Adrenal gland (tissue), 12 donors: ENCODE results near the gene SORBS1. TPM values are rescaled to one million over a fixed set of nuclear protein-coding genes. Genes with fewer than 3 reads are reported as not detected.

Experiments
- DNase-seq, 7 donors: peaks; one replicate each; pipeline ENCODE4 v3.0.0-alpha.2; 2019 to 2020
- H3K27ac ChIP-seq, 5 donors: fragments of 200-600 bp; sonication (generic) in 4 of 5; 1 replicate in 3 of 5; 2 replicates in 2 of 5; pipeline versions ENCODE4 v1.5.1 to v1.8.0; 2016 to 2020; ENCODE audit warnings: mild to moderate bottlenecking in 1 of 5
- H3K27me3 ChIP-seq: fragments of 200-600 bp; 2 replicates; pipeline ENCODE4 v1.8.0; 2021
- H3K36me3 ChIP-seq, 2 donors: fragments of 200-600 bp; replicated peaks in 1 of 2; 1 replicate in 1 of 2; 2 replicates in 1 of 2; pipeline versions ENCODE4 v1.5.1 to v1.8.0; 2018 to 2022
- H3K4me1 ChIP-seq, 2 donors: fragments of 200-600 bp; replicated peaks in 1 of 2; 1 replicate in 1 of 2; 2 replicates in 1 of 2; pipeline versions ENCODE4 v1.5.1 to v1.8.0; 2018 to 2021
- H3K4me3 ChIP-seq, 4 donors: fragments of 200-600 bp; sonication (generic) in 3 of 4; one replicate each; pipeline ENCODE4 v1.5.1; 2016 to 2018
- H3K9me3 ChIP-seq, 3 donors: fragments of 200-600 bp; sonication (generic) in 1 of 3; replicated peaks in 1 of 3; 1 replicate in 2 of 3; 2 replicates in 1 of 3; pipeline versions ENCODE4 v1.5.1 to v1.8.0; 2016 to 2021
- POLR2A ChIP-seq, 2 donors: fragments of 450-650 bp; IDR thresholded peaks; one replicate each; pipeline ENCODE4 v1.6.1; 2017; ENCODE audit warnings: antibody characterized with exemption in 2 of 2, mild to moderate bottlenecking in 2 of 2, moderate library complexity in 1 of 2
- WGBS, 4 donors: extraction: QIAGEN DNeasy Blood & Tissue Kit in 2 of 4; methylation state at CpG; one replicate each; pipeline versions ENCODE4 v1.1.5 to v1.1.7; 2013 to 2017; 5-methylcytosine and 5-hydroxymethylcytosine counted together
- intact Hi-C, 2 donors: fragments of 100-400 bp; cut with DNase I; formaldehyde crosslinking; loops; one replicate each; pipeline versions ENCODE4 v1.14.1 to v1.15.0; 2022 to 2023
- polyA plus RNA-seq, 3 donors: library from polyadenylated mRNA; stranded (reverse); fragments of 200-250 nt in 2 of 3; fragments of 350-450 nt in 1 of 3; fragmentation: Illumina TruSeq in 1 of 3; extraction: RNeasy Lipid Tissue Mini Kit (QIAGEN cat#74804) in 1 of 3; gene quantifications; one replicate each; pipeline ENCODE4 v1.2.3, GENCODE V29; 2013 to 2014
- total RNA-seq, 9 donors: library from RNA; depleted of rRNA in 4 of 9; stranded (reverse); fragments of >200 nt in 4 of 9; fragments of 120-200 nt in 1 of 9; fragmentation: NEBNext Ultra II Directional in 1 of 9; extraction: Animal tissue kit (Norgen Biotek cat#: 25700) in 1 of 9; gene quantifications; one replicate each; pipeline versions ENCODE4 v1.1.0 to v1.2.4, GENCODE V29; 2013 to 2023
- TF ChIP-seq, protein P1 (sequence below), 6 experiments: fragments of 450-650 bp in 4 of 6; fragments of 200-600 bp in 2 of 6; sonication (generic) in 1 of 6; IDR thresholded peaks; 1 replicate in 5 of 6; 2 replicates in 1 of 6; pipeline versions ENCODE4 v1.5.1 to v1.8.0; 2016 to 2021; ENCODE audit warnings: antibody characterized with exemption in 6 of 6, mild to moderate bottlenecking in 2 of 6, moderate library complexity in 1 of 6
- donor health status: healthy with polysubstance abuse.
- donor health status: Bipolar disorder and iron deficiency.
- donor health status: DM: yes; HTN: yes; CAD: no.
- donor health status: DM: no; HTN: no; CAD: no.
- donor health status: DM: no; HTN: no; CAD: no.
- donor health status: DM: yes; HTN: yes; CAD: no.

Gene SORBS1
- total and polyA plus RNA-seq, 12 donors: 9.5 to 43.4 (median 19.0) TPM

DNA sequence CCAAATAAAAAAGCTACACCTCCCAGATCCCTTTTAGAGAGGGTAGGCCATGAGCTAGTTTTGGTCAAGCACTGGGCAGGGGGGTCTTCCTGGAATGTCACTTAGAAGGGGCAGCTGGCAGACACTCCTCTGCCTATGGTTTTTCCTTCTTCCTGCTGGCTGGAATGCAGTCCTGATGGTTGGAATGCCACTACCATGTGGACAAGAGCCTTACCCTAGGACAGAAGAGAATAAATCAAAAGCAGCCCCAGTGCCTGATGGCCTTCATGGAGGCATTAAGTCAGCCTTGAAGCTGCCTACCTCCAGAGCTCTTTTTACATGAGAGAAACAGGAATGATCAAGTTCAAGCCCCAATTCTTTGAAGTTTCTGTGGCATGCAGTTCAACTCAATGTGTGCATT is 43.5 kb upstream of the SORBS1 start:
- no peaks in the 10 kb centered on the region for H3K4me1 ChIP-seq
- intact Hi-C loops: loop anchor here (5.0 kb wide), 2 partner anchors 232 to 237 kb away; no protein-coding TSS in a partner anchor

DNA sequence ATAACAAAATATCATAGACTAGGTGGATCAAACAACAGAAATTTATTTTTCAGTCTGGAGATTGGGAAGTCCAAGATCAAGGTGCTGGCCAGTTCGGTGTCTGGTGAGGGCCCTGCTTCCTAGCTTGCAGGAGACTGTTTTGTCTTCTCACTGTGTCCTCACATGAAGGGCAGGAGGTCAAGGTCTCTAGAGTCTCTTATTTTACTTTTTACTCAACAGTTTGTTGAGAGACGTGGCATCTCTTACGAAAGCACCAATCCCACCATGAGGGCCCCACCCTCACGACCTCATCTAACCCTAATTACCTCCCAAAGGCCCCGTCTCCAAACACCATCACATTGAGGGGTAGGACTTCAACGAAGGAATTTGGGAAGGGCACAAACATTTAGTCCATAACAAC is 41.2 kb upstream of the SORBS1 start:
- 64 to 73% (median 68%) methylated on average over 6 of the region's 6 CpGs for WGBS, 4 donors
- Histone ChIP-seq H3K36me3 (peaks cover 0 to 14% of the 10 kb centered on the region in 2 donors), H3K4me3 (no peak overlapping the region), H3K4me1 (no peaks in the 10 kb centered on the region), H3K27ac (no peak overlapping the region), H3K9me3 (no peaks in the 10 kb centered on the region), H3K27me3 (no peaks in the 10 kb centered on the region)
- intact Hi-C loops: loop anchor here (5.0 kb wide), 2 partner anchors 230 to 235 kb away; no protein-coding TSS in a partner anchor
- no peak for TF ChIP-seq POLR2A (IDR thresholded peaks at IDR 0.05)
- TF ChIP-seq, protein P1, sequence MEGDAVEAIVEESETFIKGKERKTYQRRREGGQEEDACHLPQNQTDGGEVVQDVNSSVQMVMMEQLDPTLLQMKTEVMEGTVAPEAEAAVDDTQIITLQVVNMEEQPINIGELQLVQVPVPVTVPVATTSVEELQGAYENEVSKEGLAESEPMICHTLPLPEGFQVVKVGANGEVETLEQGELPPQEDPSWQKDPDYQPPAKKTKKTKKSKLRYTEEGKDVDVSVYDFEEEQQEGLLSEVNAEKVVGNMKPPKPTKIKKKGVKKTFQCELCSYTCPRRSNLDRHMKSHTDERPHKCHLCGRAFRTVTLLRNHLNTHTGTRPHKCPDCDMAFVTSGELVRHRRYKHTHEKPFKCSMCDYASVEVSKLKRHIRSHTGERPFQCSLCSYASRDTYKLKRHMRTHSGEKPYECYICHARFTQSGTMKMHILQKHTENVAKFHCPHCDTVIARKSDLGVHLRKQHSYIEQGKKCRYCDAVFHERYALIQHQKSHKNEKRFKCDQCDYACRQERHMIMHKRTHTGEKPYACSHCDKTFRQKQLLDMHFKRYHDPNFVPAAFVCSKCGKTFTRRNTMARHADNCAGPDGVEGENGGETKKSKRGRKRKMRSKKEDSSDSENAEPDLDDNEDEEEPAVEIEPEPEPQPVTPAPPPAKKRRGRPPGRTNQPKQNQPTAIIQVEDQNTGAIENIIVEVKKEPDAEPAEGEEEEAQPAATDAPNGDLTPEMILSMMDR (IDR thresholded peaks at IDR 0.05): no peak
- DNase-seq: no peak

More for the DNA sequence above, 43.5 kb upstream of the SORBS1 start:
- TF ChIP-seq, protein P1 (IDR thresholded peaks at IDR 0.05): no peak
- TF ChIP-seq POLR2A (IDR thresholded peaks at IDR 0.05): no peak
- Histone ChIP-seq H3K9me3 (no peaks in the 10 kb centered on the region), H3K36me3 (peaks cover 0 to 28% of the 10 kb centered on the region in 2 donors), H3K4me3 (no peak overlapping the region), H3K27me3 (no peaks in the 10 kb centered on the region), H3K27ac (peak overlapping the region in 1 of 5 donors; percentile 21)
- DNase-seq: no peak

DNA sequence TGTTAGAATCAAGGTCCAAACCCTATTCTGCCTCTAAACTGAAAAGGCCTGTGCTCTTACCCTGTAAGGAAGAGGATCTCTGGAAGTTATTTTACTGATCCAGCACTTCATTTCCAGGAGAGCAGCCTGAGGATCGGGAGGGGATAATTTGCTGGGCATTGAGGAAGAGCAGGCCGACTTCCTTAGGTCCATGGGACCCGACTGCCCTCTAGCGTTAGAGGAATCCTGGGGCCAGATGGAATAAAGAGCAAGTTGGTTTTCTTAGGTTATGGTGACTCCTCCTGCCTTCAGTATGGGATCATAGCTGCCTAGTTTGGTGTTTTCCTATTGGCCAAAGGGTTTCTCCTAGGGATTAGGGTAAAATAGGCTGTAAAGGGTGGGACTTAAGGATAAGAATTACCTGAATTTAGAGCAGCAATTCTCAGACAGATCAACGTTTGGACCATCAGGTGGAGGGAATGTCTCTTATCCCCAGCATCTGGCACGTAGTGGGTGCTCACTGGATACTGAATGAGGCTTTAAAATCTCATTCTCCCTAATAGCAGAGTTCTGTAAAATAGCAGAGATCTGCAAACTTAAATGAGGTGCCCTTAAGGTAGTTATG is 40.0 kb upstream of the SORBS1 start:
- Histone ChIP-seq H3K4me3 (no peak overlapping the region), H3K36me3 (peaks cover 0 to 6% of the 10 kb centered on the region in 2 donors), H3K27ac (no peak overlapping the region), H3K4me1 (no peaks in the 10 kb centered on the region), H3K9me3 (no peaks in the 10 kb centered on the region), H3K27me3 (no peaks in the 10 kb centered on the region)
- TF ChIP-seq, protein P1 (IDR thresholded peaks at IDR 0.05): peak; percentile 80 to 98 (median 93)
- TF ChIP-seq POLR2A (IDR thresholded peaks at IDR 0.05): no peak
- 15 to 24% (median 20%) methylated on average over 6 of the region's 6 CpGs for WGBS, 4 donors
- DNase-seq: peak; percentile 80 to 92 (median 82)
- intact Hi-C loops: loop anchor here (2.0 to 5.0 kb wide), 3 partner anchors 170 to 234 kb away; no protein-coding TSS in a partner anchor

DNA sequence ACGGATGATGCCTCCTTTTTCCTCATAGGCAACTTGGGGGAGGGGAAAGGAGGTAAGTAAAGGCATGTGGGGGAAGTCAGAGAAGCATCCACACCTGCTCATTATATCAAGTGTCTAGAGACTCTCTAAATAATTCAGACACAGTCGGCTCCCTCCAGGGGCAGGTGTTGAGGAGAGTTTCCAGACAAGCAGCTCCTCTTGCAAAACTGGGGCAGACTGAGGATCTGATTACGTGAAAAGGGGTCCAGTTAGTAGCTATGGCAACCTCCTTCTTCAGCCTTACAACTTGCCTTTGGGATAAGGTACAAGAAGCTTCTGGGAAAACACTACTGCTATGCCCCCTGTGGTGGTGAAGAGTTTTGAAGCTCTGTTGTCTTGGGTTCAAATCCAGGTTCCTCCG is 39.0 kb upstream of the SORBS1 start:
- 73 to 92% (median 82%) methylated on average over 4 of the region's 4 CpGs for WGBS, 4 donors
- no peak overlapping the region for H3K4me3 ChIP-seq
- no peaks in the 10 kb centered on the region for H3K4me1 ChIP-seq
- no peak overlapping the region for H3K27ac ChIP-seq
- DNase-seq: no peak
- intact Hi-C loops: loop anchor here (2.0 to 5.0 kb wide), 3 partner anchors 169 to 233 kb away; no protein-coding TSS in a partner anchor
- TF ChIP-seq POLR2A (IDR thresholded peaks at IDR 0.05): no peak
- TF ChIP-seq, protein P1 (IDR thresholded peaks at IDR 0.05): no peak
- no peaks in the 10 kb centered on the region for H3K27me3 ChIP-seq
- no peaks in the 10 kb centered on the region for H3K9me3 ChIP-seq
- no peaks in the 10 kb centered on the region for H3K36me3 ChIP-seq
